Kidney (tissue), 14 donors: Measurements from ENCODE around the gene MACROD2. TPM values are rescaled to one million over a fixed set of nuclear protein-coding genes. Genes with fewer than 3 reads are reported as not detected.
"Not testable (repeated sequence)": the region's sequence is repeated elsewhere in the genome, so short reads cannot be mapped to it uniquely, and the experiment has no call there.

Experiments
- DNase-seq, 5 donors: peaks; one replicate each; pipeline ENCODE4 v3.0.0-alpha.2; 2013 to 2020
- FAIRE-seq: peaks from 2 replicates; lab custom pipeline; 2012; peaks lifted over from hg19 to GRCh38; lab: Jason Lieb, UNC
- H3K27ac ChIP-seq, 2 donors: one replicate each; pipeline ENCODE4 v1.7.0; 2013; ENCODE audit warnings: low read depth in 2 of 2, low read length in 2 of 2, inconsistent platforms in 1 of 2
- H3K27me3 ChIP-seq: one replicate; pipeline ENCODE4 v1.7.1; 2013; ENCODE audit warnings: low read length, inconsistent platforms; ENCODE audit not compliant: control insufficient read depth, insufficient read depth
- H3K36me3 ChIP-seq, 3 donors: one replicate each; pipeline versions ENCODE4 v1.7.0 to v1.7.1; 2013; ENCODE audit warnings: low read length in 3 of 3, control low read depth in 1 of 3, inconsistent platforms in 1 of 3; ENCODE audit not compliant: insufficient read depth in 3 of 3, control insufficient read depth in 2 of 3
- H3K4me1 ChIP-seq, 3 donors: one replicate each; pipeline versions ENCODE4 v1.7.0 to v1.7.1; 2013; ENCODE audit warnings: low read length in 3 of 3, inconsistent platforms in 1 of 3, low read depth in 1 of 3; ENCODE audit not compliant: control insufficient read depth in 2 of 3, insufficient read depth in 2 of 3
- H3K4me3 ChIP-seq, 3 donors: one replicate each; pipeline versions ENCODE4 v1.7.0 to v1.8.1; 2013; ENCODE audit warnings: low read length in 3 of 3, control low read depth in 1 of 3, inconsistent platforms in 1 of 3
- H3K9ac ChIP-seq, 3 donors: one replicate each; pipeline versions ENCODE4 v1.7.0 to v1.7.1; 2013; ENCODE audit warnings: low read length in 3 of 3, control low read depth in 1 of 3, inconsistent platforms in 1 of 3
- H3K9me3 ChIP-seq, 3 donors: one replicate each; pipeline versions ENCODE4 v1.7.0 to v1.7.1; 2013; ENCODE audit warnings: low read length in 3 of 3, control low read depth in 1 of 3, inconsistent platforms in 1 of 3; ENCODE audit not compliant: control insufficient read depth in 2 of 3, insufficient read depth in 1 of 3
- intact Hi-C: fragments of 100-400 bp; cut with DNase I; formaldehyde crosslinking; loops from one replicate; pipeline ENCODE4 v1.11.1; 2022
- polyA plus RNA-seq: library from polyadenylated mRNA; stranded (reverse); fragments of 350-450 nt; fragmentation: Illumina TruSeq; extraction: RNeasy Lipid Tissue Mini Kit (QIAGEN cat#74804); gene quantifications from one replicate; pipeline ENCODE4 v1.2.3, GENCODE V29; 2014; ENCODE audit warnings: low read depth, low replicate concordance; ENCODE audit not compliant: insufficient read depth
- total RNA-seq: library from RNA; stranded (reverse); fragmentation: NEBNext Ultra II Directional; extraction: Animal tissue kit (Norgen Biotek cat#: 25700); gene quantifications from one replicate; pipeline ENCODE4 v1.2.1, GENCODE V29; 2021
- TF ChIP-seq, protein P1 (sequence below): IDR thresholded peaks from 3 replicates; pipeline ENCODE4 v1.5.1; 2012; ENCODE audit warnings: mild to moderate bottlenecking, moderate library complexity, borderline replicate concordance; ENCODE audit not compliant: insufficient read depth; ENCODE audit errors: extremely low read depth
- donor health status: control.
- donor health status: control.
- donor health status: control.
- donor health status: control.
- donor health status: control.
- donor health status: DM: yes; HTN: yes; CAD: no.
- donor health status: Normal renal cell carcinoma (clear cell type).

Gene MACROD2
- total and polyA plus RNA-seq, 2 donors from 2014 or later: 3.0 to 10.0 TPM

GRCh38 chr20:15528391-15529111, 1533.2 kb downstream of the MACROD2 start:
- no peaks in the 10 kb centered on the region for H3K9me3 ChIP-seq
- FAIRE-seq (no peak), DNase-seq (no peak)
- TF ChIP-seq, protein P1, sequence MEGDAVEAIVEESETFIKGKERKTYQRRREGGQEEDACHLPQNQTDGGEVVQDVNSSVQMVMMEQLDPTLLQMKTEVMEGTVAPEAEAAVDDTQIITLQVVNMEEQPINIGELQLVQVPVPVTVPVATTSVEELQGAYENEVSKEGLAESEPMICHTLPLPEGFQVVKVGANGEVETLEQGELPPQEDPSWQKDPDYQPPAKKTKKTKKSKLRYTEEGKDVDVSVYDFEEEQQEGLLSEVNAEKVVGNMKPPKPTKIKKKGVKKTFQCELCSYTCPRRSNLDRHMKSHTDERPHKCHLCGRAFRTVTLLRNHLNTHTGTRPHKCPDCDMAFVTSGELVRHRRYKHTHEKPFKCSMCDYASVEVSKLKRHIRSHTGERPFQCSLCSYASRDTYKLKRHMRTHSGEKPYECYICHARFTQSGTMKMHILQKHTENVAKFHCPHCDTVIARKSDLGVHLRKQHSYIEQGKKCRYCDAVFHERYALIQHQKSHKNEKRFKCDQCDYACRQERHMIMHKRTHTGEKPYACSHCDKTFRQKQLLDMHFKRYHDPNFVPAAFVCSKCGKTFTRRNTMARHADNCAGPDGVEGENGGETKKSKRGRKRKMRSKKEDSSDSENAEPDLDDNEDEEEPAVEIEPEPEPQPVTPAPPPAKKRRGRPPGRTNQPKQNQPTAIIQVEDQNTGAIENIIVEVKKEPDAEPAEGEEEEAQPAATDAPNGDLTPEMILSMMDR: no peak
- H3K27ac ChIP-seq: no peak overlapping the region
- H3K4me3 ChIP-seq: no peak overlapping the region
- H3K9ac ChIP-seq: no peak overlapping the region
- H3K27me3 ChIP-seq: no peaks in the 10 kb centered on the region
- H3K4me1 ChIP-seq: no peaks in the 10 kb centered on the region
- H3K36me3 ChIP-seq: no peaks in the 10 kb centered on the region
- intact Hi-C loops: no loop called here

DNA sequence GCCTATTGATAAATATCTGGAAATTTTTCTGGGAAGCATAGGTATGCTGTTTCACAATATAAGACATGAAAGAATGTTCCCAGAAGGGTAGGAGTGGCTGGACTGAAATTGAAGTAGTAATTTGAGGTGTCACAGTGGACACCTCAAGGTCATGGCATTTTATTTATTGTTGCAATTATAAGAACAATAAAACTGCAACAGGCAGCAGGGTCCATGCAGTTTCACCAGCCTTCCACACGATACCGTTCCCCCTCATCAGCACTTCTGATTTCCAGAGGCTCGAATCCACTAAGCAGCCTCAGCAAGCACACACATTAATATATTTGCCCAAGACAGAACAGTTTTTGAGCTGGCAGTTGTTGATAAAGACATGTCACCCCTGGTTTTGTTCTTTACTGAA, 1540.5 kb downstream of the MACROD2 start:
- Histone ChIP-seq H3K36me3 (no peaks in the 10 kb centered on the region), H3K4me3 (no peak overlapping the region), H3K27me3 (no peaks in the 10 kb centered on the region), H3K4me1 (no peaks in the 10 kb centered on the region), H3K9me3 (no peaks in the 10 kb centered on the region), H3K27ac (no peak overlapping the region), H3K9ac (no peak overlapping the region)
- TF ChIP-seq, protein P1: no peak
- FAIRE-seq: no peak
- intact Hi-C loops: no loop called here
- DNase-seq: peak in 2 of 5 donors; percentile 21 to 30

DNA sequence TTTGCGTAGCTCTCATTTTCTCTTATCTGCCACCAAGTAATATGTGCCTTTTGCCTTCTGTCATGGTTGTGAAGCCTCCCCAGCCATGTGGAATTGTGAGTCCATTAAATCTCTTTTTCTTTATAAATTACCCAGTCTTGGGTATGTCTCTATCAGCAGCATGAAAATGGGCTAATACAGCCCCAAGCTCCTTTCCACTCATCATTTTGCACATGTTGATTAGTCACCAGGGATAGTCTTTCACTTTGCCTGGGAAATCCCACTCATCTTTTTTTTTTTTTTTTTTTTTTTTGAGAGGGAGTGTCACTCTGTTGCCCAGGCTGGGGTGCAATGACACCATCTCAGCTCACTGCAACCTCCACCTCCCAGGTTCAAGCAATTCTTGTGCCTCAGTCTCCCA, 1541.9 kb downstream of the MACROD2 start:
- H3K27ac ChIP-seq, intact Hi-C loops, H3K4me3 ChIP-seq, H3K4me1 ChIP-seq, H3K9me3 ChIP-seq, H3K36me3 ChIP-seq, DNase-seq, H3K27me3 ChIP-seq, FAIRE-seq, H3K9ac ChIP-seq: not testable (repeated sequence)

DNA sequence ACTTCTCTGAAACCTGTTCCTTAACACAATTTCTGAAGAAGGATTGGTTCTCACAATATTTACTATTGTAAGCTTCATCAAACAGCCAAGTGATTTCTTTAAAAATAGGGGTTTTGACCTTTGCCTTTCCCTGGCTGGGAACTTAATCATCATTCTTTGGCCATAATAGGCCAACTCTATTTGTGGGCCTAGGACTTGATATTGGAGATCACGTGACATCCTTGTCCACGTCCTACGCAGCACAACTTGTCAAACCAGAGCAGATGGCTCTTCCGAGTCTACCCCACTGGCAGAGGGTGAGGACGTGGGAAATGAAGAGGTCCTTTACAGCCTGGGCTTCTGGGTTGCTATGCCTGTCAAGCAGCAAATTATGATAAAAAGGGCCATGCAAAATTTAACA, 1547.3 kb downstream of the MACROD2 start:
- intact Hi-C loops: no loop called here
- FAIRE-seq (no peak), DNase-seq (no peak)
- Histone ChIP-seq H3K4me1 (no peaks in the 10 kb centered on the region), H3K27ac (no peak overlapping the region), H3K9ac (no peak overlapping the region), H3K4me3 (no peak overlapping the region), H3K9me3 (no peaks in the 10 kb centered on the region), H3K36me3 (no peaks in the 10 kb centered on the region), H3K27me3 (no peaks in the 10 kb centered on the region)
- TF ChIP-seq, protein P1: no peak
